Skeletal muscle satellite cell (primary cell): Measurements from ENCODE around the gene KIRREL3.

Experiments used
- H3K27me3 ChIP-seq: 2 replicates; pipeline ENCODE4 v1.7.0; 2013; ENCODE audit warnings: low read length; ENCODE audit not compliant: control insufficient read depth, insufficient read depth
- H3K36me3 ChIP-seq: 2 replicates; pipeline ENCODE4 v1.7.0; 2013; ENCODE audit warnings: mild to moderate bottlenecking, control low read depth, low read length; ENCODE audit not compliant: insufficient read depth
- H3K4me1 ChIP-seq: 2 replicates; pipeline ENCODE4 v1.7.0; 2013; ENCODE audit warnings: low read length; ENCODE audit not compliant: control insufficient read depth, insufficient read depth
- H3K4me2 ChIP-seq: 2 replicates; pipeline ENCODE4 v1.7.0; 2013; ENCODE audit warnings: mild to moderate bottlenecking, low read length
- H3K4me3 ChIP-seq: 2 replicates; pipeline ENCODE4 v1.7.0; 2013; ENCODE audit warnings: low read length
- H3K9ac ChIP-seq: 2 replicates; pipeline ENCODE4 v1.7.0; 2013; ENCODE audit warnings: mild to moderate bottlenecking, low read depth, low read length, moderate library complexity
- H3K9me3 ChIP-seq: replicated peaks from 2 replicates; pipeline ENCODE4 v1.7.0; 2013; ENCODE audit warnings: mild to moderate bottlenecking, control low read depth, low read length

KIRREL3 gene

GRCh38 chr11:126725521-126725920 is 275.0 kb downstream of the KIRREL3 start:
- Histone ChIP-seq H3K4me2 (no peak overlapping the region), H3K9me3 (no peaks in the 10 kb centered on the region), H3K27me3 (no peaks in the 10 kb centered on the region), H3K9ac (no peak overlapping the region), H3K36me3 (no peaks in the 10 kb centered on the region), H3K4me1 (no peaks in the 10 kb centered on the region), H3K4me3 (no peak overlapping the region)

GRCh38 chr11:126725043-126725442 is 275.5 kb downstream of the KIRREL3 start:
- Histone ChIP-seq H3K9ac (no peak overlapping the region), H3K27me3 (no peaks in the 10 kb centered on the region), H3K4me3 (no peak overlapping the region), H3K4me2 (no peak overlapping the region), H3K4me1 (no peaks in the 10 kb centered on the region), H3K9me3 (no peaks in the 10 kb centered on the region), H3K36me3 (no peaks in the 10 kb centered on the region)

- Histone ChIP-seq H3K9ac (no peak overlapping the region), H3K4me3 (no peak overlapping the region), H3K4me2 (no peak overlapping the region), H3K27me3 (no peaks in the 10 kb centered on the region), H3K4me1 (no peaks in the 10 kb centered on the region), H3K36me3 (no peaks in the 10 kb centered on the region), H3K9me3 (no peaks in the 10 kb centered on the region)
These were observed 276.9 kb downstream of the KIRREL3 start for GRCh38 chr11:126723665-126724045.

- no peaks in the 10 kb centered on the region for H3K9me3 ChIP-seq
- no peak overlapping the region for H3K9ac ChIP-seq
- no peaks in the 10 kb centered on the region for H3K4me1 ChIP-seq
- H3K36me3 ChIP-seq: no peaks in the 10 kb centered on the region
- H3K4me2 ChIP-seq: no peak overlapping the region
- no peaks in the 10 kb centered on the region for H3K27me3 ChIP-seq
- H3K4me3 ChIP-seq: no peak overlapping the region
These were observed 277.5 kb downstream of the KIRREL3 start for GRCh38 chr11:126722956-126723664.

GRCh38 chr11:126722006-126722736 is 278.4 kb downstream of the KIRREL3 start:
- Histone ChIP-seq H3K4me2 (no peak overlapping the region), H3K9ac (no peak overlapping the region), H3K4me3 (no peak overlapping the region)

GRCh38 chr11:126720539-126721235 is 279.9 kb downstream of the KIRREL3 start:
- Histone ChIP-seq H3K27me3 (no peaks in the 10 kb centered on the region), H3K4me2 (no peak overlapping the region), H3K36me3 (no peaks in the 10 kb centered on the region), H3K9ac (no peak overlapping the region), H3K4me3 (no peak overlapping the region), H3K9me3 (no peaks in the 10 kb centered on the region), H3K4me1 (no peaks in the 10 kb centered on the region)

More at GRCh38 chr11:126722006-126722736, 278.4 kb downstream of the KIRREL3 start:
- H3K27me3 ChIP-seq: no peaks in the 10 kb centered on the region
- no peaks in the 10 kb centered on the region for H3K36me3 ChIP-seq
- no peaks in the 10 kb centered on the region for H3K4me1 ChIP-seq
- no peaks in the 10 kb centered on the region for H3K9me3 ChIP-seq

GRCh38 chr11:126719740-126720139 is 280.8 kb downstream of the KIRREL3 start:
- Histone ChIP-seq H3K4me3 (no peak overlapping the region), H3K4me1 (no peaks in the 10 kb centered on the region), H3K4me2 (no peak overlapping the region), H3K27me3 (no peaks in the 10 kb centered on the region), H3K36me3 (no peaks in the 10 kb centered on the region), H3K9ac (no peak overlapping the region), H3K9me3 (no peaks in the 10 kb centered on the region)

- Histone ChIP-seq H3K36me3 (no peaks in the 10 kb centered on the region), H3K9me3 (no peaks in the 10 kb centered on the region), H3K27me3 (no peaks in the 10 kb centered on the region), H3K4me3 (no peak overlapping the region), H3K4me1 (no peaks in the 10 kb centered on the region), H3K9ac (no peak overlapping the region), H3K4me2 (no peak overlapping the region)
These were observed 282.3 kb downstream of the KIRREL3 start for GRCh38 chr11:126718276-126718675.

- Histone ChIP-seq H3K27me3 (no peaks in the 10 kb centered on the region), H3K4me2 (no peak overlapping the region)
These were observed 284.0 kb downstream of the KIRREL3 start for GRCh38 chr11:126716456-126717083.

GRCh38 chr11:126713806-126714205 is 286.8 kb downstream of the KIRREL3 start:
- H3K9me3 ChIP-seq: no peaks in the 10 kb centered on the region
- H3K4me3 ChIP-seq: no peak overlapping the region
- H3K27me3 ChIP-seq: no peaks in the 10 kb centered on the region
- H3K36me3 ChIP-seq: no peaks in the 10 kb centered on the region
- H3K4me2 ChIP-seq: no peak overlapping the region
- H3K9ac ChIP-seq: no peak overlapping the region
- H3K4me1 ChIP-seq: no peaks in the 10 kb centered on the region

More at GRCh38 chr11:126716456-126717083, 284.0 kb downstream of the KIRREL3 start:
- Histone ChIP-seq H3K4me3 (no peak overlapping the region), H3K36me3 (no peaks in the 10 kb centered on the region), H3K9ac (no peak overlapping the region), H3K9me3 (no peaks in the 10 kb centered on the region), H3K4me1 (no peaks in the 10 kb centered on the region)

- H3K9ac ChIP-seq: no peak overlapping the region
These were observed 288.5 kb downstream of the KIRREL3 start for GRCh38 chr11:126711977-126712625.

More at GRCh38 chr11:126711977-126712625, 288.5 kb downstream of the KIRREL3 start:
- Histone ChIP-seq H3K4me1 (no peaks in the 10 kb centered on the region), H3K4me3 (no peak overlapping the region), H3K27me3 (no peaks in the 10 kb centered on the region), H3K36me3 (no peaks in the 10 kb centered on the region), H3K9me3 (no peaks in the 10 kb centered on the region), H3K4me2 (no peak overlapping the region)
